Activated naive CD8-positive, alpha-beta T cell treated with anti-CD3 and anti-CD28 coated beads, Interleukin-2, amount 50 U/mL, for 16 hours (primary cell): Measurements from ENCODE around the gene ATG2B.

Experiments used
- DNase-seq: peaks from one replicate; pipeline ENCODE4 v3.0.0-alpha.2; 2020; ENCODE audit warnings: low read depth, low spot score

Gene ATG2B, protein sequence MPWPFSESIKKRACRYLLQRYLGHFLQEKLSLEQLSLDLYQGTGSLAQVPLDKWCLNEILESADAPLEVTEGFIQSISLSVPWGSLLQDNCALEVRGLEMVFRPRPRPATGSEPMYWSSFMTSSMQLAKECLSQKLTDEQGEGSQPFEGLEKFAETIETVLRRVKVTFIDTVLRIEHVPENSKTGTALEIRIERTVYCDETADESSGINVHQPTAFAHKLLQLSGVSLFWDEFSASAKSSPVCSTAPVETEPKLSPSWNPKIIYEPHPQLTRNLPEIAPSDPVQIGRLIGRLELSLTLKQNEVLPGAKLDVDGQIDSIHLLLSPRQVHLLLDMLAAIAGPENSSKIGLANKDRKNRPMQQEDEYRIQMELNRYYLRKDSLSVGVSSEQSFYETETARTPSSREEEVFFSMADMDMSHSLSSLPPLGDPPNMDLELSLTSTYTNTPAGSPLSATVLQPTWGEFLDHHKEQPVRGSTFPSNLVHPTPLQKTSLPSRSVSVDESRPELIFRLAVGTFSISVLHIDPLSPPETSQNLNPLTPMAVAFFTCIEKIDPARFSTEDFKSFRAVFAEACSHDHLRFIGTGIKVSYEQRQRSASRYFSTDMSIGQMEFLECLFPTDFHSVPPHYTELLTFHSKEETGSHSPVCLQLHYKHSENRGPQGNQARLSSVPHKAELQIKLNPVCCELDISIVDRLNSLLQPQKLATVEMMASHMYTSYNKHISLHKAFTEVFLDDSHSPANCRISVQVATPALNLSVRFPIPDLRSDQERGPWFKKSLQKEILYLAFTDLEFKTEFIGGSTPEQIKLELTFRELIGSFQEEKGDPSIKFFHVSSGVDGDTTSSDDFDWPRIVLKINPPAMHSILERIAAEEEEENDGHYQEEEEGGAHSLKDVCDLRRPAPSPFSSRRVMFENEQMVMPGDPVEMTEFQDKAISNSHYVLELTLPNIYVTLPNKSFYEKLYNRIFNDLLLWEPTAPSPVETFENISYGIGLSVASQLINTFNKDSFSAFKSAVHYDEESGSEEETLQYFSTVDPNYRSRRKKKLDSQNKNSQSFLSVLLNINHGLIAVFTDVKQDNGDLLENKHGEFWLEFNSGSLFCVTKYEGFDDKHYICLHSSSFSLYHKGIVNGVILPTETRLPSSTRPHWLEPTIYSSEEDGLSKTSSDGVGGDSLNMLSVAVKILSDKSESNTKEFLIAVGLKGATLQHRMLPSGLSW (N-terminal part only)

DNA sequence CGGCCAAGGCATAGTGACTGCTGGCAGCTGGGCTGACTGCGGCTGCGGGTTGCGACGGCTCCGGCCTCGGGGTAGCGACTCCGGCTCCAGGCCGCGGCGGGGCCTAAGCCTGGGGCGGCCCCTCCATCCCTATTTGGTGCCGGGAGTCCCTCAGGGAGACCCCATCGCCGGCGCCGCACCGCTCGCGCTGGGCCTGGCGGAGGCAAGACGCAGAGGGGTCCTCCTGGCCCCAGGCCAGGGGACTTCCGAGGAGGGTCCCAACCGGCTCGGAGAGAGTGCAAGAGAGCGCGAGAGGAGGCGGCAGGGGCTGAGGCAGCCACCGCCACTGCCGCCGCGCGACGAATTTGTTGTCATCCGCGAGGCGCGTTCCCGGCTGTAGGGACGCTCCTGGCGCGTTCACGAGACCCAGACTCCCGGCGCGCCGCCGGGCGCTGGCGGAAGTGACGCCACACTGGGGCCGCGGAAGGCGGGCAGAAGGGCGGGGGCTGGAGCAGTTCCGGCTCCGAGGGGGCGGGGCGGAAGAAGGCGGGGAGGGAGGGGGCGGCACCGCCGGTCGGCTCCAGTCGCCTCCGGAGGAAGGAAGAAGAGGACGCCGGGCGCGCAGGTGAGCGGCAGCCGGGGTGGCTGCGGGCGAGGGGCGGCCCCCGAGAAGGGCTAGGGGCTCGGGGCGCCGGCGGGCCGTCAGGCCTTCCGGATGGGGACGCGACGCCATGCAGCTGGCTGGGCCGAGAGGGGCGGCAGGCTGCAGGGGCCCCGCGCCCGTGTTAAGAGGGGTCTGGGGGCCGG is at the start of gene ATG2B, which contains the start of gene GSKIP:
Gene ATG2B, minus strand, starts transcription at position 377 of the 786 bp plus-strand sequence. Its CDS starts 365 bp downstream, at position 12.
Gene GSKIP, plus strand, starts transcription at position 562 of the 786 bp plus-strand sequence. CDS start 18,722 bp downstream, outside the sequence.
- peak; percentile 95 for DNase-seq

DNA sequence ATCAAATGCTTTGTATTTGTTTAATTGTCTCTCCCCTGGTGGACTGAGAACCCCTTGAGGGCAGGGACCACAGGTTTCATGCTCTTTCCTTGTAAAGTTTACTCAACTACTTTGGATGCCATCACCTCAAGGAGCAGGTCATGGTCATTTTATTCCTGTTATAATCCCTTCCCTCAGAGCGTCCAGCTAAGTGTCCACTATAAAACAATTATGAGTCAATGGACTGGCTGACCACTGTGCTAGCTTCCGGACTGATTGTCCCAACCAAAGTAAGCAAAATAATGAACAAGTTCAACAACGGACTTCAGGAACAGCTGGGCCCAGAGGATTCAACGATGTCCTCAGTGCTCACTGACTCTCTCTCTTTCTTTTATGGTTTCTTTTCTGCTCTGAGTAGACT is 47.0 kb upstream of the ATG2B start:
- no peak for DNase-seq

DNA sequence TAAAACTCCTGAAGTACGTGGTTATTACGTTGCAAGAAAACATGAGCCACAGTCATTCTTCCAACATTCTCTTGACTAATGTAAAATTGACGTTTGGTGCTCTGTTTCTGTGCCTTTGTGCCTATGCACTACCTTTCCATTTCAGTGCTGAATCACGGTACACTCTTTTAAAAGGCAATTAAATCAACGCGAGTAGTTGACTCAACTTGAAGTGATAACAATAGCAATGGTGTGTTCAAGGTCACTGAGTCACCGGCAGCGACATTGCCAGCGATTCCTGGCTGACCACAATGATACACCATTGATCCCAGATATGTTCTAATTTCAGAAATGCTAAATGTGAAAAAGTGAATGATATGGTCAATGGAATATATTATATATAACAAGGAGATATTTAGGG is 46.6 kb upstream of the ATG2B start:
- no peak for DNase-seq

DNA sequence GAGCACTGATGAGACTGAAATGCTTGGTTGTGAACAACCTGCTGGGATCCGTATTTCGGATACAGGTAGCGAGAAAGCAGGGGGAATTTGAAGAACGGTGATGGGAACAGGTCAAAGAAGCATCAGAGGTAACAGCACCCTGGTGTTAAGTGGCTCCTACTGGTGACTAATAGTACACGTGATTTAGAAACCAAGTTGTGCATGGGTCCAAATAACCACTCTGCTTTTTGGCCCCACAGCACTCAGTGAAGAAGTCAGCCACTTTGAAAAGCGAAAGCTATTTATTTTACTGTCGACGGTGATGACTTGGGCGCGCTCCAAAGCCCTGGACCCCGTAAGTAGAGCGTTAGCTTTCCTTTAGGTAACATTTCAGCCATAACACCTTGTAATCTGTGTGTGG is 45.5 kb upstream of the ATG2B start:
- DNase-seq: no peak

DNA sequence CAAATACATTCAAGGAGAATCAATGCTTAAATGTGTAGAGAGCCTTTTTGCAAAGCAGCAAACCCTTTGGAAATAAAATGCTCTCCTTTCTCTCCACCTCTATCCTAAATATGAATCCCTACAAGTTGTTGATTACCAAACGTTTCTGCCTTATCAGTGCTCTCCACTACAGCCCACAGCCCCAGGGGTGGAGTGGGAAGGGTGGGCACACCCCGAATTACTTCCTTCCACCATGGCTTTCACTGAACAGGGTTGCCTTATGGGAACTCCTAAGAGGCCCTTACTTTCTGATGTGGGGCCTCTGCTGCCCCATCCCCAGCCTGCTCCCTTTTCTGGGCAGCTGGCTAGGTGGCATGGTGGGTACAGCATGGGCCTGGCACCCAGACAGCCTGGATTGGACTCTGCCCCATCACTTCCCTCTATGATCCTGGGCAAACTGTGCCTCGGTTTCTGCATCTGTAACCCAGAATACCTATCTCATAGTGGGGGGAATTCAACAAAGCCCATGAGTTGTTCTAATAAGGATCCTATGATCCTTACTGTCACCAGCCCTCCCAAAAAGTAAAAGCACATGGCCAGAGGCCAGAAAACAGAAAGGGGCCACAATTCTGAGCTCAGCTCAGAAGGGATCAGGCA is 44.9 kb upstream of the ATG2B start:
- no peak for DNase-seq

DNA sequence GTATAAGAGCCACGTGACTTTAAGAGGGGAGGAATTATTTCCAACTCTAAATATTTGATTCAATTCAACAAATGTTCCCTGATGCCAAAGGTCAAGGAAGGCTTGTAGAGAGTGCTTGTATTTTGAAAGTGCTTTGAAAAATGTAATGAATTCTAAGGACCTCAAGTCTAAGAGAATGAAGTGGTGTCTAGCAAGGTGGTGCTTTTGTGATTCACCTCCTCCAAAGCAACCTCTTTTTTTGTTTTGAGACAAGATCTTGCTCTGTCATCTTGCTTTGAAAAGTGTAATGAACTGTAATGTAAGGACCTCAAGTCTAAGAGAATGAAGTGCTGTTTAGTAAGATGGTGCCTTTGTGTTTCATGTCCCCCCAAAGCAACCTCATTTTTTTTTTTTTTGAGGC is 42.5 kb upstream of the ATG2B start:
- no peak for DNase-seq

DNA sequence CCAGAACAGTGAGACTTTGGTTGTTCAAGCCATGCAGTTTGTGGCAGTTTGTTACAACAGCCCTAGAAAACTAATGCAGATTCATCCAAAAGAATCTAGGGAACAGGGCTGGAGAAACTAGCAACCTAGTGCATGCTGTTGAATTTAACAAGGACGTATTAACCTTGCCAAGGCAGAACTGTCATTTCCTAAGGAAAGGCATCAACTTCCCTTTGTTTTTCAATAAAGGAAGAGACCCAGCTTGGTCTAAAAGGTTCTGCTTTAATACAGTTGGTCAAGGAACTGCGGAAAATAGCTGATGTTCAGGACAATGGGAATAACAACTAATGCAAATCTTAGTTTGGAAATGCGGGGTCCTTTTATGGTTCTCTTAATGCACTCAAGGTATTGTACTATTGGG is 40.3 kb upstream of the ATG2B start:
- DNase-seq: no peak

DNA sequence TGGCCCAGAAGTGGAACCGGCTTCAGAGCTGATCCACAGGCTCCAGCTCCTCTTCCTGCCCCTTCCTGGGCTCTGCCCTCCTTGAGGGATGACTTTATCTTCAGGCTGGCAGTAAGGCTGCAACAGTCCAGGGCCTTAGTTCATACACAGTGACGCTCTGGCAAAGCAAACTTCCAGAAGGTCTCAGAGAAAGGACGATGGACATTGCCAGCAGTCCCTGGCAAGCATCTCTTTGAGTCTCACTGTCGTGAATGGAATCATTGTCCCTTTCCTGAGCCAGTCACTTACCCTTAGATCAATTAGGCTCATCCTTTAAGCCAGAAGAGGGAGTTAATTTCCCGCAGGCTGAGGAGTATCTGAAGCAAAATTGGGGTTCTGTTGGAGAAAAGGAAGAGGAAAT is 37.4 kb upstream of the ATG2B start:
- DNase-seq: no peak

DNA sequence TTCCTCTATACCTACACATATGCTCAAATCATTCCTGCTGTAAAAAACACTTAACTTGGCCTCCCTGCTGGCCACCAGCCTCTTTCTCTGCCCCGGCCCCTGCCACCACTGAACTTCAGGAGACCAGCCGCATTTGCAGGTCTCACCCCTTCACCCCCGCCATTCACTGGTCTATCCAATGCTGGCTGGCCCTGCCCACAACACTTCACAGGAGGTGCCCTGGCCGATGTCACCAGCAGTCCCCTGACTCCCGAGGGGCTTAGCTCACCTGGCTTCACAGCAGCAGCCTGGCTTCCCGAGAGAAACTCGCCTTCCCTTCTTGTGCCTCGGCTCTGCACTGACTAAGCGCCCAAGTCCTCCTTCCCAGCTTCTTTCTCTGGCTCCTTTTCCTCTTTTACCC is 36.3 kb upstream of the ATG2B start:
- no peak for DNase-seq

DNA sequence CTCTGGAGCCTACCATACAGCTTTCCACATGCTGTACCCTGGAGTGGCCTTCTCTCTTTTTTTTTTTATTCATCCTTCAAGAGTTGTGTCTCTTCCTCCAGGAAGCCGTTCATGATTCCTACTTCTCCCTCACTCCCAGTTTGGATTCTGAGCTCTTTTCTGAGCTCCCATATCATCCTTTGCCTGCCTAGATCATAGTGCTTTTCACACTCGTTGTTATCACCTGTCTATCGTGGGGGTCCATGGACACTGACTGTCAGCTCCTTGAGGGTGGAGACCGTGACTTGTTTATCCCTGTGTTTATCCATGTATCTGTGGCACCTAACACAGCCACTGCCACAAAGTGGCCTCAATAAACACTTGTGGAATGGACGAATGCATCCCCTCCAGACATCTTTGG is 35.8 kb upstream of the ATG2B start:
- DNase-seq: no peak

DNA sequence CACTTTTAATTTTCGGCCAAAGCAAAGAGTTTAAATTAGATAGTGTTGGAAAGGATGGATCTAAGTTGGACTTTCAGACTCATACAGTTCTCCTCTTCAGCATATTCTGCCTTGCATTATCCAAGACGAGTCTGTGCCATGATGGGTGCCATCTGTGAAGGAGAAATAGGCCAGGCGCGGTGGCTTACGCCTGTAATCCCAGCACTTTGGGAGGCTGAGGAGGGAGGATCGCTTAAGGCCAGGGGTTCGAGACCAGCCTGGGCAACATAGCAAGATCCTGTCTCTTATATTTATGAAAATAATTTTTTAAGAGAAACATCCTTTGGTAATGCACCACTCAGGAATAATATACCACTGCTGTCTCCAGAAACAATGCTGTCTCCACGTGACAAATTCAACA is 35.3 kb upstream of the ATG2B start:
- no peak for DNase-seq

DNA sequence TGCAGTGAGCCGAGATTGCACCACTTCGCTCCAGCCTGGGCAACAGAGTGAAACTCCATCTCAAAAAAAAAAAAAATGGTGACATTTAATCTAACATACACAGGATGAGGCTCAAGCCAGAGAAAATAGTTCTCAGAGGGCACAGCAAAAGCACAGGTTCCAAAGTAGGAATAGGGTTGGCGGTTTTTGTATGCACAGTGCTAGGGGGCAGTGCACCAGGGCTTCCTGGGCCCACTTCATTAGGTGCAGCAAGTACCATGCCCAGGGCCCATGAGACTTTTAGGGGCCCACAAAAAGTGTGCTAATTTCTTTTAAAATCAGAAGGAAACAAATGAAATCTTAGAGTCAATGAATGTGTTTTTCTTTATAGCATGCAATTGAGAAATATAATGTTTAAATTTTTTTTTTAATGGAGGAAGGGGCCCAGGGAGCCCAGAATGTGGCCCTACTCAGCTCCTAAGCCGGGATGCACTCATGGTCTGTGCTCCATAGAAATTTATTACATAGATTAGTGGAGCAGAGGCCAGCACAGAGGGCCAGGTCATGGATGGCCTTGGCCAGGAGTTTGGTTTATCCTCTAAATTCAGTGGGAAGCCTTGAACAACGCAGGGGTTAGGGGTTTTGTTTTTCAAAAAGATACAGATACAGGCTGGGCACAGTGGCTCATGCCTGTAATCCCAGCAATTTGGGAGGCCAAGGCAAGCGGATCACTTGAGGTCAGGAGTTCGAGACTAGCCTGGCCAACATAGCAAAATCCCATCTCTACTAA is 31.1 kb upstream of the ATG2B start:
- DNase-seq: no peak

DNA sequence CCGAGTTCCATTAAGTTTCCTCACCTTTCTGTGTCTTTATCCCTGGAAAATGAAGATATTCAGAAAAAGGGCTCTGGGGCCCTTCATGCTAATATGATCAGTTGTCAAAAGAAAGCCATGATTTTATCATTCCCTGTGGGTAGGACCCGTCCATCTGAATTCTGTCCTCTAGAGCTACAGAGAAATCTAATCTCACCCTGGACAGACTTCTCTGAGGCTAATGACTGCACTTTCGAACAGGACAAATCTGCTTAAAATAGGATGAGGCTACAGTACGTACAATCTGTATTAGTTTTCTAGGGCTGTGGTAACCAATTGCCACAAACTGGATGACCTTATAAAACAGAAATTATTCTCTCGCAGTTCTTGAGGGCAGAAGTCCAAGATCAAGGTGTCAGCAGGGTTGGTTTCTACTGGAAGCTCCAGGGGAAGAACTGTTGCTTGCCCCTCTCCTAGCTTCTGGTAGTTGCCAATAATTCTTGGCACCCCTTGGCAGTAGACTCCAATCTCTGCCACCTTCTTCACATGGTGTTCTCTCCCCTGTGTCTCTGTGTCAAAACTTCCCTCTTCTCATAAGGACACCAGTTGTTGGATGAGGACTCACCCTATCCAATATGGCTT is 30.0 kb upstream of the ATG2B start:
- DNase-seq: no peak

DNA sequence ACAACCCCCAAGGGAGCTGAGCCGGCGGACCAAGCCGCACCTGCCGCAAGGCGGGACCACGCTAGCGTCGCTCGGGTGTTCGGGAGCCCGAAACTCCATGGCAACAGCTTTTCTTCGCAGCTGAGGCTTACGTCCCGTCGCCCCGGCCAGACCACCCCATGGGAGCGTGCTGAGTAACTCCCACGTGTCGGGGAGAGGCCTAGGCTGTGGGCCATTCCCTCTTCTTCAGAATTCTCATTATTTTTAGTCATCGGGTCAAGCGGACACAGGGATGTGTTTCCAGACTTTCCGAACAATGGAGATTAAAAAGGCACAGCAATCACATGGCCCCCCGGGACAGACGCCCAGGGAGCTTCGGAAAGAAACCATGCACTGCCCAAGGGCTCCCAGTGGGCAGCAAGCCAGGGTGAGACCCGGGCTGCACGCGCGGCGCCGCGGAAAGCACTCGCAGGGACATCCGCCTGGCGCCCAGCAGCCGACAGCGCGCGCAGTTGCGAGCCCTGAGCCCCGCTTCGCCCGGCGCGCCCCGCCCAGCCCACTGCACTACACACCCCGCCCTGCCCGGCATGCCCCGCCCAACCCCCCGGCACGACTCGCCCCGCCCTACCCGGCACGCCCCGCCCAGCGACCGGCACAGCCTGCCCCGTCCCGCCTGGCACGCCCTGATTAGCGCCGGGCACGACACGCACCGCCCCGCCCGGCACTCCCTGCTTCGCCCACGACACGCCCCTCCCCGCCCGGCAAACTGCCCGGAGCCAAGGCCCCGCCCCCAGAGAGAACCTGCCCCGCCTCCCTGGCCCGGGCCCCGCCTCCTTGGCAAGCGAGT is 28.4 kb upstream of the ATG2B start:
- peak; percentile 100 for DNase-seq

DNA sequence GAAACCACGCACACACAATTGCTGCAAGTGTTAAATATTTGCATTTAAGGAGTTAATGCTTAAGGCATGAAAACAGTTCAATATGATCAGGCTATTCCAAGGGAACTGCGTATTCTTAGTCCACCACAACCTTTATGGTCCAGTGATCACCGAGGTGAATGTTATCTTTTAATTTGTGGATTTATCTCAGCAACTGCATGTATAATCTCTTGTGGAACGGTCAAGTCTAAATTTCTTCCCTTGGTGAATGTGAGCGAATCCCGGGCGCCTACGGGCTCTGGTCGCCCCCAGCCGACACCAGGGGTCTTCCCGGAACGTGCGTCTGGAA is 27.8 kb upstream of the ATG2B start:
- no peak for DNase-seq

DNA sequence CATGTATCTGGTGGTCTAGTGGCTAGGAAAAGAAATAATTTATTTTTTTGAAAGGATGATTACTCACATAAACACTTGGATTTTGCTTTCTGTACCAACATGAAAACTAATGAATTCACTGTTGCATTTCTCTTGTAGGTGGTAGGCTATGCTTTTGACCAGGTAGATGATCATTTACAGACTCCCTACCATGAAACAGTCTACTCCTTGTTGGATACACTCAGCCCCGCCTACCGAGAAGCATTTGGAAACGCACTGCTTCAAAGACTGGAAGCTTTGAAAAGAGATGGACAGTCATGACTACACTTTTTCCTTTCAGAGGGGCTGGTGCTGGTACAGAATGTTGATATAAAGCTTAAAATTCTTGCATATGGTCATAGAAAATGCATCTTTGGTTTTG is 22.2 kb upstream of the ATG2B start:
- DNase-seq: no peak

DNA sequence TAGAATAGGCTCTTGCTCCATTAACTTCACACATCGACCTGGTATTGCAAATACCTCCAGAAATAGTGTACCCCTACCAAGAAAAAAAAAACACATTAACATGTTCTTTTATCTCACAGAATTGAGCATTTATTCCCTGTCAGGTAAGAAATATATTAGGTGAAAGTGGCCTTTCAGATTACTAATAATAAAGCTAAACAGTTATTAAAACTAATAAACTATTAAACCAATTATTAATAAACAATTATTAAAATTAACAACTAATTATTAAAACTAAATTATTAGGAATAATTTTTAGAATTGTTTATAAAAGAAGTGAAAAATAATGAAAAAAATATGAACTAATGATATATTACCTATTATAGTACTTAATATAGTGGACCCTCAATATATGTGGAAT is 21.6 kb upstream of the ATG2B start:
- no peak for DNase-seq

DNA sequence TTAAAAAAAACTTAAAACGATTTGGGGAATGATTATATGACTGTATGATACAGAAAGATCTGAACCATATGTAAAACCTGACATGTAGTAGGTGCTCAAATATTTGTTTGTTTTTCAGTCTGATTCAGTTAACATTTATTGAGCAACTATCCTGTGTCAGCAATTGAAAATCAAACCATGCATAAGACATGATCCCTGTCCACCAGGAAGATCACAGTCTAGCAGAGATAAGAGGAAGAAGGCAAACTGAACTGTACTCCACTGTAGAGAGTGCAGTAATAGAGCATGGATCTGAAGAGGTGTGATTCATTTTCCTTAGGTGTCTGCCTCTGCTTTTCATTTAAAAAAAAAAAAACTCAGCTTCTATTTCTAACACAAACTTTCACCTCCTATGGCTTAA is 20.9 kb upstream of the ATG2B start:
- no peak for DNase-seq

DNA sequence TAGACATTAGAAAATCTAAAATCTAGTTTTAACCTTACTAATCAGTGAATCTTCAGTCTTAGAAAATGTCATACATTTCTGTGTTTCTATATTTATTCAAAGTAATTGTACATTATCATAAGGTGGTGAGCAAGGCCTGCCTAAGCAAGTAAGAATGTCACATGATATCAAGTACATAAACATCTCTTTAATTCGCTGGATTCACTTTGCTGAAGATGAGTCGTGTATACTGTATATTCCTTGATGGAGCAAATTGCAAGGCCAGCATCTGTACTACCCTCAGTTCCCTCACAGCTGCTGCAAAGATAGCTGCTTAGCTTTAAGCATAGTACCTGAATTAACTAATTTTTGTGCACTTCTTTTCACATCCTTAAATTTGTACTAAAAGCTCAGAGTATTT is 20.3 kb upstream of the ATG2B start:
- no peak for DNase-seq
